SH-SY5Y (cell line): ENCODE results near the gene CAPN5.

Experiments
- GATA2 ChIP-seq: IDR thresholded peaks from 2 replicates; pipeline ENCODE4 v1.6.1; 2011; ENCODE audit warnings: mild to moderate bottlenecking, low read depth, low read length
- GATA3 ChIP-seq: IDR thresholded peaks from 2 replicates; pipeline ENCODE4 v1.6.1; 2011; ENCODE audit warnings: low read depth, mild to moderate bottlenecking, low read length, moderate library complexity

GRCh38 chr11:77126861-77127234, 60.1 kb downstream of the CAPN5 start:
- TF ChIP-seq GATA2, result no peak
- TF ChIP-seq GATA3, result no peak
